Memory B cell (primary cell): Measurements from ENCODE around the gene CYREN.

Source experiments
- ATAC-seq: fragments of 150-1000 bp; cut with Tn5 transposase; 2 replicates; pipeline ENCODE4 v1.10.0; 2021; ENCODE audit warnings: low read depth, mild to moderate bottlenecking, moderate library complexity
- DNase-seq, 2 donors: peaks; one replicate each; pipeline ENCODE4 v3.0.0; 2022; ENCODE audit warnings: low spot score in 2 of 2
- H3K27ac Mint-ChIP-seq: one replicate; pipeline ENCODE4 v1.8.0; 2022; ENCODE audit warnings: mild to moderate bottlenecking, moderate library complexity, mixed read lengths
- H3K27me3 Mint-ChIP-seq: one replicate; pipeline ENCODE4 v1.8.0; 2022; ENCODE audit warnings: mixed read lengths
- H3K36me3 Mint-ChIP-seq: one replicate; pipeline ENCODE4 v1.8.0; 2022; ENCODE audit warnings: mild to moderate bottlenecking, mixed read lengths
- H3K4me1 Mint-ChIP-seq: one replicate; pipeline ENCODE4 v1.8.0; 2022; ENCODE audit warnings: mixed read lengths
- H3K4me3 Mint-ChIP-seq: one replicate; pipeline ENCODE4 v1.8.0; 2022; ENCODE audit warnings: mild to moderate bottlenecking, moderate library complexity, mixed read lengths
- H3K9me3 Mint-ChIP-seq: one replicate; pipeline ENCODE4 v1.8.0; 2022; ENCODE audit warnings: mixed read lengths

The CYREN gene

GRCh38 chr7:135189961-135190360 is 19.5 kb upstream of the CYREN start:
- no peak for DNase-seq
- Mint-ChIP-seq H3K4me1 (peaks cover 14% of the 10 kb centered on the region), H3K27me3 (no peaks in the 10 kb centered on the region), H3K9me3 (no peaks in the 10 kb centered on the region), H3K4me3 (no peak overlapping the region), H3K27ac (peak overlapping the region; percentile 4), H3K36me3 (peaks cover 60% of the 10 kb centered on the region)
- ATAC-seq: no peak

- Mint-ChIP-seq H3K36me3 (peaks cover 64% of the 10 kb centered on the region), H3K27me3 (no peaks in the 10 kb centered on the region), H3K4me1 (peaks cover 14% of the 10 kb centered on the region), H3K9me3 (no peaks in the 10 kb centered on the region), H3K4me3 (no peak overlapping the region), H3K27ac (peak overlapping the region; percentile 45)
- ATAC-seq (no peak), DNase-seq (no peak)
Observed at GRCh38 chr7:135189221-135189662, 18.7 kb upstream of the CYREN start.

- H3K27me3 Mint-ChIP-seq: no peaks in the 10 kb centered on the region
- peaks cover 14% of the 10 kb centered on the region for H3K4me1 Mint-ChIP-seq
- DNase-seq (peak in 1 of 2 donors; percentile 37), ATAC-seq (peak; percentile 94)
- peaks cover 64% of the 10 kb centered on the region for H3K36me3 Mint-ChIP-seq
- peaks cover 3% of the 10 kb centered on the region for H3K9me3 Mint-ChIP-seq
- H3K4me3 Mint-ChIP-seq: no peak overlapping the region
- peak overlapping the region; percentile 80 for H3K27ac Mint-ChIP-seq
Observed at GRCh38 chr7:135188298-135188984, 17.9 kb upstream of the CYREN start.

- Mint-ChIP-seq H3K9me3 (peaks cover 4% of the 10 kb centered on the region), H3K4me3 (no peak overlapping the region), H3K36me3 (peaks cover 66% of the 10 kb centered on the region), H3K27me3 (no peaks in the 10 kb centered on the region), H3K4me1 (peaks cover 14% of the 10 kb centered on the region), H3K27ac (peak overlapping the region; percentile 57)
- ATAC-seq: peak; percentile 28
- DNase-seq: no peak
Observed at GRCh38 chr7:135186841-135187253, 16.3 kb upstream of the CYREN start.

GRCh38 chr7:135186261-135186540 is 15.7 kb upstream of the CYREN start:
- Mint-ChIP-seq H3K36me3 (peaks cover 67% of the 10 kb centered on the region), H3K4me1 (peaks cover 14% of the 10 kb centered on the region)

GRCh38 chr7:135185471-135186260 is 15.2 kb upstream of the CYREN start:
- Mint-ChIP-seq H3K9me3 (peaks cover 10% of the 10 kb centered on the region), H3K4me1 (peaks cover 11% of the 10 kb centered on the region), H3K4me3 (no peak overlapping the region), H3K36me3 (peaks cover 67% of the 10 kb centered on the region), H3K27me3 (no peaks in the 10 kb centered on the region), H3K27ac (no peak overlapping the region)
- DNase-seq (no peak), ATAC-seq (no peak)

More at GRCh38 chr7:135186261-135186540, 15.7 kb upstream of the CYREN start:
- DNase-seq (no peak), ATAC-seq (no peak)
- H3K9me3 Mint-ChIP-seq: peaks cover 9% of the 10 kb centered on the region
- no peak overlapping the region for H3K4me3 Mint-ChIP-seq
- H3K27me3 Mint-ChIP-seq: no peaks in the 10 kb centered on the region
- H3K27ac Mint-ChIP-seq: peak overlapping the region; percentile 57

GRCh38 chr7:135184254-135184841 is 13.8 kb upstream of the CYREN start:
- Mint-ChIP-seq H3K27me3 (no peaks in the 10 kb centered on the region), H3K36me3 (peaks cover 65% of the 10 kb centered on the region), H3K27ac (no peak overlapping the region), H3K4me1 (peaks cover 6% of the 10 kb centered on the region), H3K4me3 (no peak overlapping the region), H3K9me3 (peaks cover 10% of the 10 kb centered on the region)
- no peak for ATAC-seq
- no peak for DNase-seq

- Mint-ChIP-seq H3K27ac (no peak overlapping the region), H3K9me3 (peaks cover 13% of the 10 kb centered on the region), H3K27me3 (no peaks in the 10 kb centered on the region), H3K4me1 (peaks cover 2% of the 10 kb centered on the region), H3K4me3 (no peak overlapping the region), H3K36me3 (peaks cover 62% of the 10 kb centered on the region)
- no peak for ATAC-seq
- no peak for DNase-seq
Observed at GRCh38 chr7:135183478-135183877, 13.0 kb upstream of the CYREN start.

- H3K27me3 Mint-ChIP-seq: no peaks in the 10 kb centered on the region
- H3K36me3 Mint-ChIP-seq: peaks cover 54% of the 10 kb centered on the region
- H3K27ac Mint-ChIP-seq: no peak overlapping the region
- no peaks in the 10 kb centered on the region for H3K4me1 Mint-ChIP-seq
- no peak for DNase-seq
- no peak for ATAC-seq
- no peak overlapping the region for H3K4me3 Mint-ChIP-seq
- peaks cover 13% of the 10 kb centered on the region for H3K9me3 Mint-ChIP-seq
Observed at GRCh38 chr7:135181929-135182678, 11.6 kb upstream of the CYREN start.

GRCh38 chr7:135181261-135181928 is 10.9 kb upstream of the CYREN start:
- ATAC-seq (no peak), DNase-seq (no peak)
- H3K9me3 Mint-ChIP-seq: peaks cover 13% of the 10 kb centered on the region
- H3K4me3 Mint-ChIP-seq: no peak overlapping the region
- no peak overlapping the region for H3K27ac Mint-ChIP-seq
- no peaks in the 10 kb centered on the region for H3K27me3 Mint-ChIP-seq
- no peaks in the 10 kb centered on the region for H3K4me1 Mint-ChIP-seq
- H3K36me3 Mint-ChIP-seq: peaks cover 51% of the 10 kb centered on the region

GRCh38 chr7:135180122-135180521 is 9.6 kb upstream of the CYREN start:
- peaks cover 13% of the 10 kb centered on the region for H3K9me3 Mint-ChIP-seq
- H3K4me3 Mint-ChIP-seq: no peak overlapping the region
- H3K4me1 Mint-ChIP-seq: no peaks in the 10 kb centered on the region
- no peak for ATAC-seq
- no peak overlapping the region for H3K27ac Mint-ChIP-seq
- peaks cover 42% of the 10 kb centered on the region for H3K36me3 Mint-ChIP-seq
- DNase-seq: no peak
- no peaks in the 10 kb centered on the region for H3K27me3 Mint-ChIP-seq

- Mint-ChIP-seq H3K27me3 (no peaks in the 10 kb centered on the region), H3K9me3 (peaks cover 13% of the 10 kb centered on the region), H3K4me1 (no peaks in the 10 kb centered on the region), H3K27ac (no peak overlapping the region), H3K4me3 (no peak overlapping the region), H3K36me3 (peaks cover 37% of the 10 kb centered on the region)
- DNase-seq (peak in 1 of 2 donors; percentile 7), ATAC-seq (no peak)
Observed at GRCh38 chr7:135179321-135179925, 8.9 kb upstream of the CYREN start.

- ATAC-seq: no peak
- H3K27me3 Mint-ChIP-seq: no peaks in the 10 kb centered on the region
- peaks cover 27% of the 10 kb centered on the region for H3K36me3 Mint-ChIP-seq
- no peak overlapping the region for H3K4me3 Mint-ChIP-seq
- no peak overlapping the region for H3K27ac Mint-ChIP-seq
- H3K4me1 Mint-ChIP-seq: no peaks in the 10 kb centered on the region
- no peak for DNase-seq
- peaks cover 10% of the 10 kb centered on the region for H3K9me3 Mint-ChIP-seq
Observed at GRCh38 chr7:135178364-135178763, 7.9 kb upstream of the CYREN start.
